ENCODE results near the gene ADM5. TPM values are rescaled to one million over a fixed set of nuclear protein-coding genes. Genes with fewer than 3 reads are reported as not detected.

The ADM5 gene
- total RNA-seq, 1 donor from 2014 or later, result 11.8 TPM

- no peak for TF ChIP-seq CTCF (conservative IDR thresholded peaks at IDR 0.05)
- Mint-ChIP-seq H3K9me3 (no peaks in the 10 kb centered on the region), H3K27ac (ENCODE audit: unreplicated experiment) (no peak overlapping the region), H3K27me3 (ENCODE audit: low read depth) (peaks cover 5% of the 10 kb centered on the region), H3K4me3 (no peak overlapping the region), H3K36me3 (ENCODE audit: low read depth) (peaks cover 3% of the 10 kb centered on the region), H3K4me1 (peaks cover 14% of the 10 kb centered on the region)
- no peak for DNase-seq (ENCODE audit: low read depth, low spot score)
These were observed 6.7 kb downstream of the ADM5 start for GRCh38 chr19:49696115-49696514.

- Mint-ChIP-seq H3K36me3 (ENCODE audit: low read depth) (peaks cover 3% of the 10 kb centered on the region), H3K27ac (ENCODE audit: unreplicated experiment) (no peak overlapping the region), H3K27me3 (ENCODE audit: low read depth) (peaks cover 3% of the 10 kb centered on the region), H3K4me1 (peaks cover 8% of the 10 kb centered on the region), H3K4me3 (peak overlapping the region; percentile 27), H3K9me3 (no peaks in the 10 kb centered on the region)
- DNase-seq (ENCODE audit: low read depth, low spot score), result no peak
- TF ChIP-seq CTCF (conservative IDR thresholded peaks at IDR 0.05), result no peak
These were observed 7.5 kb downstream of the ADM5 start for GRCh38 chr19:49696865-49697264.

- H3K36me3 Mint-ChIP-seq (ENCODE audit: low read depth), result peaks cover 3% of the 10 kb centered on the region
- DNase-seq (ENCODE audit: low read depth, low spot score), result no peak
- H3K27ac Mint-ChIP-seq (ENCODE audit: unreplicated experiment), result no peak overlapping the region
- TF ChIP-seq CTCF (conservative IDR thresholded peaks at IDR 0.05), result no peak
- H3K9me3 Mint-ChIP-seq, result no peaks in the 10 kb centered on the region
- H3K4me1 Mint-ChIP-seq, result no peaks in the 10 kb centered on the region
- H3K27me3 Mint-ChIP-seq (ENCODE audit: low read depth), result no peaks in the 10 kb centered on the region
- no peak overlapping the region for H3K4me3 Mint-ChIP-seq
These were observed 10.0 kb downstream of the ADM5 start for GRCh38 chr19:49699364-49699763.

- no peaks in the 10 kb centered on the region for H3K27me3 Mint-ChIP-seq (ENCODE audit: low read depth)
- no peaks in the 10 kb centered on the region for H3K4me1 Mint-ChIP-seq
- H3K27ac Mint-ChIP-seq (ENCODE audit: unreplicated experiment), result no peak overlapping the region
- no peak for TF ChIP-seq CTCF (conservative IDR thresholded peaks at IDR 0.05)
- no peak for DNase-seq (ENCODE audit: low read depth, low spot score)
- H3K9me3 Mint-ChIP-seq, result no peaks in the 10 kb centered on the region
- H3K36me3 Mint-ChIP-seq (ENCODE audit: low read depth), result peaks cover 3% of the 10 kb centered on the region
- no peak overlapping the region for H3K4me3 Mint-ChIP-seq
These were observed 11.2 kb downstream of the ADM5 start for GRCh38 chr19:49700563-49700962.

- Mint-ChIP-seq H3K9me3 (no peaks in the 10 kb centered on the region), H3K27ac (ENCODE audit: unreplicated experiment) (no peak overlapping the region), H3K27me3 (ENCODE audit: low read depth) (no peaks in the 10 kb centered on the region), H3K4me1 (no peaks in the 10 kb centered on the region), H3K4me3 (no peak overlapping the region), H3K36me3 (ENCODE audit: low read depth) (peaks cover 3% of the 10 kb centered on the region)
- no peak for TF ChIP-seq CTCF (conservative IDR thresholded peaks at IDR 0.05)
- no peak for DNase-seq (ENCODE audit: low read depth, low spot score)
These were observed 11.9 kb downstream of the ADM5 start for GRCh38 chr19:49701271-49701786.
